Left renal pelvis (tissue), 4 donors: ENCODE data around the gene SIK1. TPM values are rescaled to one million over a fixed set of nuclear protein-coding genes. Genes with fewer than 3 reads are reported as not detected.
"Not testable (repeated sequence)": the region's sequence is repeated elsewhere in the genome, so short reads cannot be mapped to it uniquely, and the experiment has no call there.

ENCODE experiments used
- DNase-seq, 4 donors: peaks; one replicate each; pipeline ENCODE4 v3.0.0-alpha.2; 2013; ENCODE audit warnings: low read depth in 4 of 4, low spot score in 3 of 4
- polyA plus RNA-seq, 4 donors: library from polyadenylated mRNA; unstranded; fragments of 120-200 nt; gene quantifications; one replicate each; pipeline ENCODE4 v1.2.1, GENCODE V29; 2013; ENCODE audit not compliant: insufficient read length in 4 of 4

Gene SIK1
- polyA plus RNA-seq = 1 to 10 TPM; 1.5 to 6.5 (median 4.2) TPM

- DNase-seq = not testable (repeated sequence)
Measured at GRCh38 chr21:43426404-43427241, at the start of gene SIK1. TSS of gene SIK1 (minus strand) at chr21:43427131. CDS start at chr21:43426178, 953 bp downstream.

- DNase-seq = not testable (repeated sequence)
Measured at GRCh38 chr21:43471597-43472242, 44.8 kb upstream of the SIK1 start.

- not testable (repeated sequence) for DNase-seq
Measured at GRCh38 chr21:43469719-43470458, 43.0 kb upstream of the SIK1 start.

- DNase-seq = no peak
Measured at GRCh38 chr21:43467785-43468184, 40.9 kb upstream of the SIK1 start.

GRCh38 chr21:43465159-43465558, 38.2 kb upstream of the SIK1 start:
- not testable (repeated sequence) for DNase-seq

- not testable (repeated sequence) for DNase-seq
Measured at GRCh38 chr21:43463498-43464261, 36.7 kb upstream of the SIK1 start.

GRCh38 chr21:43462932-43463331, 36.0 kb upstream of the SIK1 start:
- DNase-seq = not testable (repeated sequence)

GRCh38 chr21:43460475-43460874, 33.5 kb upstream of the SIK1 start:
- DNase-seq = not testable (repeated sequence)

- DNase-seq = not testable (repeated sequence)
Measured at GRCh38 chr21:43458995-43459394, 32.1 kb upstream of the SIK1 start.

- DNase-seq = not testable (repeated sequence)
Measured at GRCh38 chr21:43456616-43457314, 29.8 kb upstream of the SIK1 start.

- DNase-seq = not testable (repeated sequence)
Measured at GRCh38 chr21:43455717-43456116, 28.8 kb upstream of the SIK1 start.

GRCh38 chr21:43454176-43454575, 27.2 kb upstream of the SIK1 start:
- DNase-seq = not testable (repeated sequence)

- DNase-seq = not testable (repeated sequence)
Measured at GRCh38 chr21:43451850-43452249, 24.9 kb upstream of the SIK1 start.

- not testable (repeated sequence) for DNase-seq
Measured at GRCh38 chr21:43450287-43450686, 23.4 kb upstream of the SIK1 start.

GRCh38 chr21:43447353-43447977, 20.5 kb upstream of the SIK1 start:
- DNase-seq = not testable (repeated sequence)

- not testable (repeated sequence) for DNase-seq
Measured at GRCh38 chr21:43446277-43446932, 19.5 kb upstream of the SIK1 start.

GRCh38 chr21:43444524-43444923, 17.6 kb upstream of the SIK1 start:
- DNase-seq = not testable (repeated sequence)

GRCh38 chr21:43442571-43442970, 15.6 kb upstream of the SIK1 start:
- not testable (repeated sequence) for DNase-seq
